Natural killer cell (primary cell): Measurements from ENCODE around the gene ACSL1. TPM values are rescaled to one million over a fixed set of nuclear protein-coding genes. Genes with fewer than 3 reads are reported as not detected.

ENCODE experiments used
- ATAC-seq, 3 donors: fragments of 150-1000 bp in 2 of 3; fragments of 200-7000 bp in 1 of 3; cut with Tn5 transposase; 1 replicate in 1 of 3; 2 replicates in 2 of 3; pipeline ENCODE4 v1.10.0; 2021; ENCODE audit warnings: mild to moderate bottlenecking in 2 of 3, moderate library complexity in 2 of 3
- DNase-seq, 2 donors: peaks; one replicate each; pipeline versions ENCODE4 v3.0.0 to v3.0.0-alpha.2; 2013 to 2021; ENCODE audit warnings: mixed read lengths in 1 of 2
- H3K27ac ChIP-seq: one replicate; pipeline ENCODE4 v1.5.1; 2013; ENCODE audit warnings: mild to moderate bottlenecking, low read length
- H3K27me3 ChIP-seq: one replicate; pipeline ENCODE4 v1.6.1; 2013; ENCODE audit warnings: low read length; ENCODE audit not compliant: control insufficient read depth, insufficient read depth
- H3K36me3 ChIP-seq: one replicate; pipeline ENCODE4 v1.6.1; 2013; ENCODE audit warnings: low read length; ENCODE audit not compliant: control insufficient read depth, insufficient read depth
- H3K4me1 ChIP-seq: one replicate; pipeline ENCODE4 v1.6.1; 2013; ENCODE audit warnings: low read length; ENCODE audit not compliant: control insufficient read depth, insufficient read depth
- H3K4me3 ChIP-seq: one replicate; pipeline ENCODE4 v1.5.1; 2013; ENCODE audit warnings: low read length
- H3K9me3 ChIP-seq: one replicate; pipeline ENCODE4 v1.6.1; 2013; ENCODE audit warnings: low read length; ENCODE audit not compliant: control insufficient read depth, insufficient read depth
- H3K27ac Mint-ChIP-seq, 2 donors: one replicate each; pipeline ENCODE4 v1.8.0; 2022; ENCODE audit warnings: mild to moderate bottlenecking in 2 of 2, mixed read lengths in 2 of 2, moderate library complexity in 1 of 2
- H3K27me3 Mint-ChIP-seq, 2 donors: one replicate each; pipeline ENCODE4 v1.8.0; 2022; ENCODE audit warnings: low read depth in 2 of 2, mixed read lengths in 2 of 2
- H3K36me3 Mint-ChIP-seq: one replicate; pipeline ENCODE4 v1.8.0; 2022; ENCODE audit warnings: mixed read lengths
- H3K4me1 Mint-ChIP-seq, 2 donors: one replicate each; pipeline ENCODE4 v1.8.0; 2022; ENCODE audit warnings: mixed read lengths in 2 of 2
- H3K4me3 Mint-ChIP-seq: one replicate; pipeline ENCODE4 v1.8.0; 2022; ENCODE audit warnings: mild to moderate bottlenecking, moderate library complexity, mixed read lengths
- H3K9me3 Mint-ChIP-seq, 2 donors: one replicate each; pipeline ENCODE4 v1.8.0; 2022; ENCODE audit warnings: mixed read lengths in 2 of 2
- CTCF ChIP-seq: fragments of 200-600 bp; IDR thresholded peaks from one replicate; pipeline ENCODE4 v1.8.0; 2022; ENCODE audit warnings: antibody characterized with exemption
- WGBS: methylation state at CpG from one replicate; pipeline ENCODE4 v1.1.7; 2013; ENCODE audit warnings: missing lambda C conversion rate; ENCODE audit not compliant: insufficient coverage; 5-methylcytosine and 5-hydroxymethylcytosine counted together
- intact Hi-C: fragments of 100-400 bp; cut with micrococcal nuclease; formaldehyde crosslinking; loops from one replicate; pipeline ENCODE4 v1.14.2; 2022
- total RNA-seq, 4 donors: library from RNA; stranded (reverse); fragments of 120-200 nt in 1 of 4; gene quantifications; one replicate each; pipeline versions ENCODE4 v1.2.3 to v1.2.4, GENCODE V29; 2013 to 2022

ACSL1 gene
- total RNA-seq, result 10 to 100 TPM; 13.2 to 43.1 (median 13.3) TPM
- 14.7 TPM for total RNA-seq (2013)

DNA sequence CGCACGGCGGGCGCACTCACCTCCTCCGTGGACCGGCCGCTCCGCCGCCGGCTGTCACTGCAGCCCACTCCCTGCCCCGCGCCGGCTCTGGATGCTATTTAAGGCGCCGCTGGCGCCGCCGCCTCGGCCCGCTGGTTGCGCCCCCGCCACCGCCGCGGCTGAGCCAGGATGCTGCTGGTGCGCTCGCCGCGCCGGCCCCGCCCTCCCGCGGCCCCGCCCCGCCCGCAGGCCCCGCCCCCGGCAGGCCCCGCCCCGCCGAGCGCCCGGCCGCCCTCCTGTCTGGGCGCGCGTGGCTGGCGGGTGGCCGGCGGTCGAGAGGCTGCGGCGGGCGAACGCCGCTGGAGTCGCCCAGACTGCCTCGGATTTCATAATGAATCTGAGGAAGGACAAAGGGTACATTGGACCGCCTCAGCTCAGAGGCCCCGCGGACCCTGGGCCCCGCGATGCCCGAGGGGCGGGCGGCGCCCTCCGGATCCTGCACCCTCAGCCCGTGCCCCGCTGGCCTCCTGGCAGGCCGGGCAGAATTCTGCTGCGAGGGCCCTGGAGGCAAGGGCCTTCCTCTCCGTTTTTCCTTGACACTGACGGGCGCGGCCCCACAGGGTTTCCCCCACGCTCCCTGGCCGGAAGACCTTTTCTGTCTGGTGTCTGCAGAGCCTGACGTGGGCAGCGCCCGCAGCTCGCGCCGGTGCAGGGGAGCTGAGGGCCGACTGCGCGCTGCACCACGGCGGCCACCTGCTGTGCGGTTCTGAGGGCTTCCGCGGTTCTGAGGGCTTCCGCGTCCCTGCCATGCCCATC lies at the start of gene ACSL1:
TSS of gene ACSL1 (minus strand) at position 73 of the 795 bp plus-strand sequence. CDS start 22,454 bp downstream, outside the sequence.
- peaks cover 9 to 16% of the 10 kb centered on the region in 2 donors for H3K27me3 Mint-ChIP-seq
- intact Hi-C loops, result loop anchor here (5.0 kb wide), 1 partner anchor 94 kb away; the partner anchor contains the start of gene CENPU
- Histone ChIP-seq H3K4me3 (peak within 1 kb of the TSS; percentile 47), H3K27me3 (no peaks in the 10 kb centered on the region), H3K4me1 (peaks cover 16% of the 10 kb centered on the region), H3K36me3 (no peaks in the 10 kb centered on the region), H3K27ac (peak within 1 kb of the TSS; percentile 49), H3K9me3 (no peaks in the 10 kb centered on the region)
- DNase-seq (peak; percentile 78 to 87), ATAC-seq (peak; percentile 85 to 94 (median 86))
- H3K4me1 Mint-ChIP-seq, result peaks cover 24 to 27% of the 10 kb centered on the region in 2 donors
- H3K36me3 Mint-ChIP-seq, result no peaks in the 10 kb centered on the region
- WGBS, result under 1% methylated on average over 94 of the region's 94 CpGs
- H3K9me3 Mint-ChIP-seq, result no peaks in the 10 kb centered on the region
- TF ChIP-seq CTCF, result no peak
- peak within 1 kb of the TSS; percentile 96 for H3K4me3 Mint-ChIP-seq
- peak within 1 kb of the TSS; percentile 89 to 93 for H3K27ac Mint-ChIP-seq

GRCh38 chr4:184873054-184873453 lies 47.3 kb upstream of the ACSL1 start:
- H3K9me3 Mint-ChIP-seq, result no peaks in the 10 kb centered on the region
- H3K9me3 ChIP-seq, result no peaks in the 10 kb centered on the region
- H3K4me1 Mint-ChIP-seq, result no peaks in the 10 kb centered on the region

DNA sequence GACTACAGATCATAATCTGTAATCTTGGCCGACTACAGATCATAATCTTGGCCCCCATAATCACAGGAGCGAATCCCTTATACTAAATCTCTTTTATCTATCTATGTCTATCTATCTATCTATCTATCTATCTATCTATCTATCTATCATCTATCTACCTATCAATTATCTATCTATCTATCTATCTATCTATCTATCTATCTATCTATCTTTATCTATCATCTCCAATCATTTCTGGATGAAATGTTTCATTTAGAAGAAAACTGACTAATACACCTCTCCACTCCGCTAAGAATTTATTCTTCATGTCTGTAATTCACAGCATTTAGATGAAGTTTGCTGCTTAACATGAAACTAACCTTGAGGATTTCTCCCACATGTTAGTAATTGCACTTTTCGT lies 45.0 kb upstream of the ACSL1 start:
- H3K27ac ChIP-seq, result no peak overlapping the region
- Mint-ChIP-seq H3K27me3 (peaks cover 8 to 18% of the 10 kb centered on the region in 2 donors), H3K27ac (no peak overlapping the region), H3K4me1 (no peaks in the 10 kb centered on the region), H3K4me3 (no peak overlapping the region), H3K9me3 (no peaks in the 10 kb centered on the region), H3K36me3 (no peaks in the 10 kb centered on the region)
- intact Hi-C loops, result no loop called here
- DNase-seq (no peak), ATAC-seq (no peak)
- H3K27me3 ChIP-seq, result peaks cover 2% of the 10 kb centered on the region
- 78% methylated on average over 3 of the region's 4 CpGs for WGBS
- no peaks in the 10 kb centered on the region for H3K9me3 ChIP-seq
- no peak overlapping the region for H3K4me3 ChIP-seq
- TF ChIP-seq CTCF, result no peak
- H3K36me3 ChIP-seq, result no peaks in the 10 kb centered on the region
- H3K4me1 ChIP-seq, result no peaks in the 10 kb centered on the region

More at GRCh38 chr4:184873054-184873453, 47.3 kb upstream of the ACSL1 start:
- H3K36me3 ChIP-seq, result no peaks in the 10 kb centered on the region
- no peak overlapping the region for H3K27ac ChIP-seq
- Mint-ChIP-seq H3K4me3 (no peak overlapping the region), H3K36me3 (no peaks in the 10 kb centered on the region), H3K27me3 (peaks cover 7 to 10% of the 10 kb centered on the region in 2 donors), H3K27ac (no peak overlapping the region)
- H3K4me3 ChIP-seq, result no peak overlapping the region
- DNase-seq (no peak), ATAC-seq (no peak)
- no peaks in the 10 kb centered on the region for H3K4me1 ChIP-seq
- intact Hi-C loops, result no loop called here
- TF ChIP-seq CTCF, result no peak
- 94% methylated on average over 2 of the region's 2 CpGs for WGBS
- peaks cover 2% of the 10 kb centered on the region for H3K27me3 ChIP-seq
